ENCODE measurements around the gene C1QL3.

DNA sequence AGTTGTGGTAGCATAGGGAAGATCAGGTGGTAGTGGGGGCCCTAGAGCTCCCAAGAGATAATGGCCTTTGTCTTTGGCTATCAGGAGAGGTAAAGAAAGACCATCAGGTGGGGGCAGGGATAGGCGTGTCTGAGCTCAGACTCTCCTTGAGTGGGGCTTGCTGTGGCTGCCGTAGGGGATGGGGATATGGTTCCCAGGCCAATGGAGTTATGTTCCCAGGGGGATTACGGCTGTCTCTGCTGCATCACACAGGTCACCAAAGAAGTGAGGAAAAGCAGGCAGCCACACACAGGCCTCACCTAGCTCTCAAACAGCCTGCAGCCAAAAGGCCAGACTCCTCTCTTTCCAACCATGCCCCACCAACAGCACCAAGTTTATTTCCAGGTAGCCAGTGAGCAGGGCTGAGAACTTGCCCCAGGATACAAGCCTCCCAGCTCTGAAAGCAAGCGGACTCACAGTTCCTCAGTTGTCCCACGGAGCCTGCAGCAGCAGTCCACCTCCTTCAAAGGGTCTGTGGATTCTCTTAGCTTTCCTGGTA, 37.6 kb upstream of the C1QL3 start:
- TF ChIP-seq, protein P1, sequence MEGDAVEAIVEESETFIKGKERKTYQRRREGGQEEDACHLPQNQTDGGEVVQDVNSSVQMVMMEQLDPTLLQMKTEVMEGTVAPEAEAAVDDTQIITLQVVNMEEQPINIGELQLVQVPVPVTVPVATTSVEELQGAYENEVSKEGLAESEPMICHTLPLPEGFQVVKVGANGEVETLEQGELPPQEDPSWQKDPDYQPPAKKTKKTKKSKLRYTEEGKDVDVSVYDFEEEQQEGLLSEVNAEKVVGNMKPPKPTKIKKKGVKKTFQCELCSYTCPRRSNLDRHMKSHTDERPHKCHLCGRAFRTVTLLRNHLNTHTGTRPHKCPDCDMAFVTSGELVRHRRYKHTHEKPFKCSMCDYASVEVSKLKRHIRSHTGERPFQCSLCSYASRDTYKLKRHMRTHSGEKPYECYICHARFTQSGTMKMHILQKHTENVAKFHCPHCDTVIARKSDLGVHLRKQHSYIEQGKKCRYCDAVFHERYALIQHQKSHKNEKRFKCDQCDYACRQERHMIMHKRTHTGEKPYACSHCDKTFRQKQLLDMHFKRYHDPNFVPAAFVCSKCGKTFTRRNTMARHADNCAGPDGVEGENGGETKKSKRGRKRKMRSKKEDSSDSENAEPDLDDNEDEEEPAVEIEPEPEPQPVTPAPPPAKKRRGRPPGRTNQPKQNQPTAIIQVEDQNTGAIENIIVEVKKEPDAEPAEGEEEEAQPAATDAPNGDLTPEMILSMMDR (conservative IDR thresholded peaks at IDR 0.05; ENCODE audit: low read depth in 2 of 2) = no peak
- TF ChIP-seq EZH2 (IDR thresholded peaks at IDR 0.05; ENCODE audit: low read depth, unreplicated experiment) = no peak
- TF ChIP-seq JUNB (IDR thresholded peaks at IDR 0.05; ENCODE audit: unreplicated experiment) = no peak
- no peak for TF ChIP-seq CREB1 (CRISPR knock-in tag; IDR thresholded peaks at IDR 0.05; ENCODE audit: low read depth)
- no peak for TF ChIP-seq POLR2AphosphoS5 (IDR thresholded peaks at IDR 0.05; ENCODE audit: low read depth)
- TF ChIP-seq, protein P2, sequence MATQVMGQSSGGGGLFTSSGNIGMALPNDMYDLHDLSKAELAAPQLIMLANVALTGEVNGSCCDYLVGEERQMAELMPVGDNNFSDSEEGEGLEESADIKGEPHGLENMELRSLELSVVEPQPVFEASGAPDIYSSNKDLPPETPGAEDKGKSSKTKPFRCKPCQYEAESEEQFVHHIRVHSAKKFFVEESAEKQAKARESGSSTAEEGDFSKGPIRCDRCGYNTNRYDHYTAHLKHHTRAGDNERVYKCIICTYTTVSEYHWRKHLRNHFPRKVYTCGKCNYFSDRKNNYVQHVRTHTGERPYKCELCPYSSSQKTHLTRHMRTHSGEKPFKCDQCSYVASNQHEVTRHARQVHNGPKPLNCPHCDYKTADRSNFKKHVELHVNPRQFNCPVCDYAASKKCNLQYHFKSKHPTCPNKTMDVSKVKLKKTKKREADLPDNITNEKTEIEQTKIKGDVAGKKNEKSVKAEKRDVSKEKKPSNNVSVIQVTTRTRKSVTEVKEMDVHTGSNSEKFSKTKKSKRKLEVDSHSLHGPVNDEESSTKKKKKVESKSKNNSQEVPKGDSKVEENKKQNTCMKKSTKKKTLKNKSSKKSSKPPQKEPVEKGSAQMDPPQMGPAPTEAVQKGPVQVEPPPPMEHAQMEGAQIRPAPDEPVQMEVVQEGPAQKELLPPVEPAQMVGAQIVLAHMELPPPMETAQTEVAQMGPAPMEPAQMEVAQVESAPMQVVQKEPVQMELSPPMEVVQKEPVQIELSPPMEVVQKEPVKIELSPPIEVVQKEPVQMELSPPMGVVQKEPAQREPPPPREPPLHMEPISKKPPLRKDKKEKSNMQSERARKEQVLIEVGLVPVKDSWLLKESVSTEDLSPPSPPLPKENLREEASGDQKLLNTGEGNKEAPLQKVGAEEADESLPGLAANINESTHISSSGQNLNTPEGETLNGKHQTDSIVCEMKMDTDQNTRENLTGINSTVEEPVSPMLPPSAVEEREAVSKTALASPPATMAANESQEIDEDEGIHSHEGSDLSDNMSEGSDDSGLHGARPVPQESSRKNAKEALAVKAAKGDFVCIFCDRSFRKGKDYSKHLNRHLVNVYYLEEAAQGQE (IDR thresholded peaks at IDR 0.05; ENCODE audit: unreplicated experiment) = no peak
